ENCODE measurements around the gene IL6R.

GRCh38 chr1:154456631-154457030 lies 51.5 kb downstream of the IL6R start:
- TF ChIP-seq ZNF274 (IDR thresholded peaks at IDR 0.05; ENCODE audit: low read depth, low read length) (no peak), YY1 (IDR thresholded peaks at IDR 0.05; ENCODE audit: insufficient read depth, insufficient read length) (no peak), SUZ12 (IDR thresholded peaks at IDR 0.05; ENCODE audit: extremely low read depth, insufficient read depth, insufficient read length) (no peak)
